Activated CD4-positive, alpha-beta memory T cell treated with anti-CD3 and anti-CD28 coated beads, Interleukin-2, amount 10 ng/mL, durations not matched to agents 7 days and 5 days (primary cell): ENCODE results near the gene TERB2. TPM values are rescaled to one million over a fixed set of nuclear protein-coding genes. Genes with fewer than 3 reads are reported as not detected.
"Not testable (repeated sequence)": the region's sequence is repeated elsewhere in the genome, so short reads cannot be mapped to it uniquely, and the experiment has no call there.

Experiments
- CTCF ChIA-PET: fragments of 350-600 bp; sonication (Branson Sonifier 250); formaldehyde crosslinking; loops from one replicate; lab custom pipeline; 2021; ENCODE audit warnings: antibody characterized with exemption, inconsistent platforms; lab: Charles Lee
- POLR2A ChIA-PET: fragments of 350-600 bp; sonication (Branson Sonifier 250); formaldehyde crosslinking; loops from one replicate; lab custom pipeline; 2021; ENCODE audit warnings: antibody characterized with exemption; lab: Charles Lee
- DNase-seq: peaks from one replicate; pipeline ENCODE4 v3.0.0-alpha.2; 2020
- H3K27ac Mint-ChIP-seq: one replicate; pipeline ENCODE4 v1.8.0; 2021; ENCODE audit warnings: mild to moderate bottlenecking, mixed read lengths
- H3K27me3 Mint-ChIP-seq: one replicate; pipeline ENCODE4 v1.8.0; 2021; ENCODE audit warnings: mixed read lengths
- H3K36me3 Mint-ChIP-seq: one replicate; pipeline ENCODE4 v1.8.0; 2021; ENCODE audit warnings: low read depth, mixed read lengths
- H3K4me1 Mint-ChIP-seq: one replicate; pipeline ENCODE4 v1.8.0; 2021; ENCODE audit warnings: mixed read lengths
- H3K4me3 Mint-ChIP-seq: one replicate; pipeline ENCODE4 v1.8.0; 2021; ENCODE audit warnings: mild to moderate bottlenecking, mixed read lengths
- H3K9me3 Mint-ChIP-seq: one replicate; pipeline ENCODE4 v1.8.0; 2021; ENCODE audit warnings: mixed read lengths
- total RNA-seq, 2 experiments: library from RNA; stranded (reverse); gene quantifications; one replicate each; pipeline ENCODE4 v1.2.3, GENCODE V29; 2021

TERB2 gene
- total RNA-seq, 2 experiments from 2014 or later: not detected

DNA sequence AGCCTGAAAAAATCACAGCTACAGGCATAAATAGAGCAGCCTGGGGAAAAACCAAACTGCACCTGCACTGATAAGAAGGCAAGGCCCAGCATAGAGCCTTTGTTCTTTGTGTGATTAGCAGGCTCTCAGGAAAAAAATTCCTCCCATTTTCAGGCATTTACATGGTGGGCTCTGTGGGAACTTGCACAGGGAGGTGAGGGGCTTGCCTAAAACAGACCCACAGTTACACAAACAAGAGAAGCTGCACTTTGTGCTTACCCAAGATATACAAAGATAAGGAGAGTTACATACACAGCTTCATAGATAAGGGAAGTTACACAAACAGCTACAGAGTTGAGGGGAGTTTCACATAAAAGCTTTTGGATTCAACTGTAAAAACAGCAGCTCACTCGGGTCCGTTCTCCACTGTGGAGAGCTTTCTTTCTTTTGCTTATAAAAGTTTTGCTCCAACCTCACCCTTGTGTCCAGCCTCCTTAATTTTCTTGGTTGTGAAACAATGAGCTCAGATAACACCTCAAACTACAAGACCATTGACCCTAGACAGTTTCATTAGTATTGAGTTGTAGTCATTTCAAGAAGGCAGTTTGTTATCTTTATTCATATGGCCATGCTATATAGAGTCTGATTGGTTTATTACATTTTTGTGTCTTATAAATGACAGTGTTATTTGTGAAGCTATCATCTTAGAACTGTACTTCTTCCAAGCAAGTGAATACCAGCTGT, 23.3 kb downstream of the TERB2 start:
- H3K4me1 Mint-ChIP-seq, DNase-seq, H3K4me3 Mint-ChIP-seq, H3K36me3 Mint-ChIP-seq, H3K9me3 Mint-ChIP-seq, POLR2A ChIA-PET, CTCF ChIA-PET, H3K27ac Mint-ChIP-seq: not testable (repeated sequence)
- peaks cover 12% of the 10 kb centered on the region for H3K27me3 Mint-ChIP-seq

DNA sequence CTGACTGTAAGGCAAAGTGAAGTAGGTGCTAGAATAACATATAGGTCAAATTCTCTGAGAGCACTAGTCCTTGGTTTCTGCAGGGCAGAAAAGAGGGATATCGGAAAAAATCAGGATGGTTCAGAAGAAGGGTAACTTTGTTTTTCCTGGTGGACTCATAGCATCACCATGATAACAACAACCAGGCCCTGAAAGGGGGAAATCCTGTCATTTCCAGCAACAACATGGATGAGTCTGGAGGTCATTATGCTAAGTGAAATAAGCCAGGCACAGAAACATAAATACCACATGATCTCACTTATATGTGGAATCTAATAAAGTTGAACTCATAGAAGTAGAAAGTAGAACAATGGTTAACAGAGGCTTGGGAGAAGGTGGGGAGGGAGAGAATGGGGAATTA, 27.7 kb downstream of the TERB2 start:
- H3K4me3 Mint-ChIP-seq, DNase-seq, H3K4me1 Mint-ChIP-seq, H3K27ac Mint-ChIP-seq, H3K27me3 Mint-ChIP-seq, H3K9me3 Mint-ChIP-seq, H3K36me3 Mint-ChIP-seq, CTCF ChIA-PET, POLR2A ChIA-PET: not testable (repeated sequence)

DNA sequence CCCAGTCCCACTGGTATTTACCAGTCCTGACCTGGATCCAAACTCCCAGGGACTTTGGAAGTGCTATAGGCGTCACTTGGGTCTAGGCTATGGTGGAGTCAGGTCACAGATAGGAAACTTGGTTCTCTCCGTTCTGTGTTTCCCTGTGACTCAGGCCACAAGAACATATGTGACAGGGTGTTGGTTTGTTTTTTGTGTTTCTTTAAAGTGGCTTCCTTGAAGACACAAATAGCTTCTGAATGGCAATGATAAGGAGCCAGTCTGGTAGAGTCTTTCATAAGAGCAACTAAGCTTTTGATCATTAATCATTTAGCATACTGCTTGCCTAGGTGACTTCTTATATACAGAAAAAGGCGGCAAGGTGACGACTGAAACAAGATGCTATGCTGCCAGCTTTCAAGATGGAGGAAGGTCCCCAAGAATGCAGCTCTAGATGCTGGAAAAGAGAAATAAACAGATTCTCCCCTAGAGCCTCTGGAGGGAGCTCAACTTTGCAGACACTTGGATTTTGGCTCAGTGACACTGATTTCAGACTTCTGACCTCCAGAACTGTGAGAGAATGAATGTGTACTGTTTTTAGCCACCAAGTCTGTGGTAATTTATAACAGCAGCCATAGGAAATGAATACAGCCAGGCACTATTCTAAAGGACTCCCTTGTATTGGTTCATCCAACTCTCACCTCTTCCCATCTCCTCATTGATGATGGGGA, 30.0 kb downstream of the TERB2 start:
- H3K4me3 Mint-ChIP-seq, H3K36me3 Mint-ChIP-seq, H3K4me1 Mint-ChIP-seq, DNase-seq, CTCF ChIA-PET, H3K9me3 Mint-ChIP-seq, H3K27me3 Mint-ChIP-seq, POLR2A ChIA-PET, H3K27ac Mint-ChIP-seq: not testable (repeated sequence)

DNA sequence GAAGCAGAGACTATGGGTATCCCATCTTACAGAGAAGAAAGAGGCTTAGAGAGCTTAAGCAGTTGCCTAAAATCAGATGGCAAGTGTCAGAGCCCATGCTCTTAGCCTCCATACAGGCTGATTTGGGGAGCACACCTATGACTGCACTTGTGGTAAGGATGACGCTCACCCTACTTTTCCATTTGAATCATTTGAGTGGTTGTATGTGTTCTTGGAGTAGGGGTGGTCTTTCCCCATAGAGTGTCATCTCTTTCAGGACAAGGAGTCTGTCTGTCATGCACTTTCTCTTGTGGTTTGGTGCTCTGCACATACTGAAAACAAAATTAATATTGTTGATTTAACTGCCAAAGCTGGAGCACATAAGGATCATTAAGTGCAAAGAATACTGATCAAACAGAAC, 31.2 kb downstream of the TERB2 start:
- H3K27me3 Mint-ChIP-seq: peaks cover 15% of the 10 kb centered on the region
- H3K36me3 Mint-ChIP-seq, POLR2A ChIA-PET, H3K4me1 Mint-ChIP-seq, DNase-seq, H3K27ac Mint-ChIP-seq, H3K4me3 Mint-ChIP-seq, CTCF ChIA-PET, H3K9me3 Mint-ChIP-seq: not testable (repeated sequence)

- H3K9me3 Mint-ChIP-seq, H3K36me3 Mint-ChIP-seq, DNase-seq, H3K4me1 Mint-ChIP-seq, POLR2A ChIA-PET, H3K4me3 Mint-ChIP-seq, H3K27ac Mint-ChIP-seq, CTCF ChIA-PET: not testable (repeated sequence)
- peaks cover 20% of the 10 kb centered on the region for H3K27me3 Mint-ChIP-seq
These were observed 31.8 kb downstream of the TERB2 start for GRCh38 chr15:44988184-44988869.

DNA sequence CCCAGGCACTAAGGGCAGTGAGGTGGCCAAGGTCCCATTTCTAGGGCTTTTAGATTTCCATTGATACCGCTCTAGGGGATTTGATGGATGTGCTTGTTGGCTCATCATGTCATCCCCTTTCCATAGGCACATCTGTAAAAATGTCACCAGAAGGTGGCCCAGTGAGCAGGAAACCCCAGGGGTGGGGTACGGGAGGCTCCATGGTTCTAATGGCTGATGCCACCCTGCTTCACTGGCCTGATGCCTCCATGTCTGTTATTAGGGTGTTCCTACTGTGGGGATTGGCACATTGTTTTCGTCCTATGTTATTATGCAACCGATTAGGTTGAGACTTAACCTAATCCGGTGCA, 32.4 kb downstream of the TERB2 start:
- H3K4me1 Mint-ChIP-seq, CTCF ChIA-PET, POLR2A ChIA-PET, DNase-seq, H3K27ac Mint-ChIP-seq, H3K36me3 Mint-ChIP-seq, H3K9me3 Mint-ChIP-seq, H3K4me3 Mint-ChIP-seq: not testable (repeated sequence)
- peaks cover 22% of the 10 kb centered on the region for H3K27me3 Mint-ChIP-seq

GRCh38 chr15:44997632-44998031, 41.1 kb downstream of the TERB2 start:
- DNase-seq, POLR2A ChIA-PET, H3K4me1 Mint-ChIP-seq, H3K27ac Mint-ChIP-seq, CTCF ChIA-PET, H3K4me3 Mint-ChIP-seq, H3K36me3 Mint-ChIP-seq, H3K9me3 Mint-ChIP-seq: not testable (repeated sequence)
- H3K27me3 Mint-ChIP-seq: peaks cover 36% of the 10 kb centered on the region

DNA sequence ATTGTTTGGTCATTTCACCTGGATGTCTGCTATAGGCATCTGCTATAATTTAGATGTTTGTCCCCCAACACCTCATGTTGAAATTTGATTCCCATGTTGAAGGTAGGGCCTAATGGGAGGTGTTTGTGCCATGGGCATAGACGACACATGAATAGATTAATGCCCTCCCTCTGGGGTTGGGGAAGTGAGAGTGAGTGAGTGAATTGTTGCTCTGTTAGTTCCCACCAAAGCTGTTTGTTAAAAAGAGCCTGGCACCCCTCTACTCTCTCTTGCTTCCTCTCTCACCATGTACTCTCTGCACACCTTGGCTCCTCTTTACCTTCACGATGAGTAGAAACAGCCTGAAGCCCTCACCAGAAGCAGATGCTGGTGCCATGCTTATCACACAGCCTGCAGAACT, 42.6 kb downstream of the TERB2 start:
- Mint-ChIP-seq H3K27me3 (peaks cover 26% of the 10 kb centered on the region), H3K4me3 (no peak overlapping the region), H3K9me3 (no peaks in the 10 kb centered on the region), H3K27ac (no peak overlapping the region), H3K4me1 (no peaks in the 10 kb centered on the region), H3K36me3 (no peaks in the 10 kb centered on the region)
- no peak for DNase-seq
- ChIA-PET CTCF (no interaction called here), POLR2A (no interaction called here)

- H3K9me3 Mint-ChIP-seq, H3K27me3 Mint-ChIP-seq, H3K36me3 Mint-ChIP-seq, CTCF ChIA-PET, H3K4me1 Mint-ChIP-seq, POLR2A ChIA-PET, DNase-seq, H3K27ac Mint-ChIP-seq, H3K4me3 Mint-ChIP-seq: not testable (repeated sequence)
These were observed 44.7 kb downstream of the TERB2 start for GRCh38 chr15:45001180-45001579.

DNA sequence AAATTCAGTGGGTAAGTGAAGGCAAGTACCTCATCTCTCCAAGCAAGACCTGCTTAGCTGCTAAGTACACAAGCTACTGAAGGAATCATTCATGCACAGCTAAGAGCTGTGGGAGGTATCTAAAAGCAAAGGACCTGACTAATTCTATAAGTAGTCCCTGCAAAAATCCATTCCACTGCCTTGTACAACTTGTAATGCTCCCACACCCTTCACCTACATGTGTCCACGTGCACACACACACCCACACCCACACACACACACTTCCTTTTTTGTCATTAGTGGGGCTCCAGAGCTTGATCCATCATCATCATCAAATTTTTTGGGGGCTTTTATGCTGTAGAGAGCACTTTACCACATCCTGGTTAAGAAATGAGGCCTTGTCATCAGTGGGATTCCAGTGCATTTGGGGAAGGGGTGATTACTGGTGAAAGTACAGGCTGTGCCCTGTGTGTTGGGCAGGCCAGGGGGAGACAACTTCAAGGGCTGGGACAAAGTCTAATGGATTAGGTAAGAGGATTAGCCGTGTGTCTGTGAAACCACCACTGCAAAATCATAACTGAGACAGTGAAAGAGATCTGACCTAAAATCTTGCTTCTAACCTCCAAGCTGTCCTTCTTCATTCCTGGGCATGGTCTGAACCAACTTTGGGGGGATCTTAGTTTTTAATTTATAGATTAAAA, 47.4 kb downstream of the TERB2 start:
- CTCF ChIA-PET: interaction anchor here (0.6 kb wide), 1 partner anchor 21 kb away, joined by 6 read pairs; no protein-coding TSS in a partner anchor
- H3K4me1 Mint-ChIP-seq, H3K4me3 Mint-ChIP-seq: not testable (repeated sequence)

DNA sequence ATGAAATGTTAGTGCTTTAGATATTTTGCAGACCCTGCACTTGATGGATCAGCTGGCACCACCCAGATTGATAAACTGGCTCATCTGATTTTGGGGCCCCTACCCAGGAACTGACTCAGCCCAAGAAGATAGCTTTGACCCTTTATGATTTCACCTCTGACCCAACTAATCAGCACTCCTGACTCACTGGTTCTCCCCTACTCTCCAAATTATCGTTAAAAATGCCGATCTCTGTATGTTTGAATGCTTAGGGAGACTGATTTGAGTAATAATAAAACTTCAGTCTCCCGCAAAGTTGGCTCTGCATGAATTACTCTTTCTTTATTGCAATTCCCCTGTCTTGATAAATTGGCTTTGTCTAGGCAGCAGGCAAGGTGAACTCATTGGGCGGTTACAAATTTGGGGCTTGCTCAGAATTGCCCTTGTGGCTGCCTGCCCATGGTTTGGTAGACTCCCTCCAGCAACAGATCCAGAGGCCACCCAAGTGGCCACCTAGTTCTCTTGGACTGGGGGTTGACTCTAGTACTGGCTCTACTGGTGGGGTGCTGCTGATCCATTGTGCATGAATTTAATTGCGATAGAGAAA, 48.2 kb downstream of the TERB2 start:
- peaks cover 10% of the 10 kb centered on the region for H3K9me3 Mint-ChIP-seq
- H3K27me3 Mint-ChIP-seq, H3K36me3 Mint-ChIP-seq, H3K4me3 Mint-ChIP-seq, DNase-seq, CTCF ChIA-PET, H3K4me1 Mint-ChIP-seq, POLR2A ChIA-PET, H3K27ac Mint-ChIP-seq: not testable (repeated sequence)

More for the DNA sequence above, 47.4 kb downstream of the TERB2 start:
- not testable (repeated sequence) for DNase-seq, H3K36me3 Mint-ChIP-seq, H3K27me3 Mint-ChIP-seq, H3K27ac Mint-ChIP-seq
- POLR2A ChIA-PET: interaction anchor here (0.9 kb wide), 1 partner anchor 10 kb away, joined by 3 read pairs; no protein-coding TSS in a partner anchor
- peaks cover 10% of the 10 kb centered on the region for H3K9me3 Mint-ChIP-seq

- peaks cover 10% of the 10 kb centered on the region for H3K27me3 Mint-ChIP-seq
- no peaks in the 10 kb centered on the region for H3K4me1 Mint-ChIP-seq
- ChIA-PET CTCF (no interaction called here), POLR2A (no interaction called here)
- H3K9me3 Mint-ChIP-seq: peaks cover 10% of the 10 kb centered on the region
- no peak for DNase-seq
- no peak overlapping the region for H3K4me3 Mint-ChIP-seq
- H3K36me3 Mint-ChIP-seq: no peaks in the 10 kb centered on the region
- no peak overlapping the region for H3K27ac Mint-ChIP-seq
These were observed 52.6 kb downstream of the TERB2 start for GRCh38 chr15:45009046-45009445.

DNA sequence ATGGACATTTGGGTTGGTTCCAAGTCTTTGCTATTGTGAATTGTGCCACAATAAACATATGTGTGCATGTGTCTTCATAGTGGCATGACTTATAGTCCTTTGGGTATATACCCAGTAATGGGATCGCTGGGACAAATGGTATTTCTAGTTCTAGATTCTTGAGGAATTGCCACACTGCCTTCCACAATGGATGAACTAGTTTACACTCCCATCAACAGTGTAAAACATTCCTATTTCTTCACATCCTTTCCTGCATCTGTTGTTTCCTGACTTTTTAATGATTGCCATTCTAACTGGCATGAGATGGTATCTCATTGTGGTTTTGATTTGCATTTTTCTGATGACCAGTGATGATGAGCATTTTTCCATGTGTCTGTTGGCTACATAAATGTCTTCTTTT, 58.6 kb downstream of the TERB2 start:
- CTCF ChIA-PET, POLR2A ChIA-PET, H3K4me1 Mint-ChIP-seq: not testable (repeated sequence)

More for the DNA sequence above, 58.6 kb downstream of the TERB2 start:
- H3K4me3 Mint-ChIP-seq, H3K9me3 Mint-ChIP-seq, H3K27ac Mint-ChIP-seq, DNase-seq, H3K36me3 Mint-ChIP-seq: not testable (repeated sequence)
- H3K27me3 Mint-ChIP-seq: peaks cover 46% of the 10 kb centered on the region
